Liver (tissue), 9 donors: ENCODE measurements around the gene WWOX. TPM values are rescaled to one million over a fixed set of nuclear protein-coding genes. Genes with fewer than 3 reads are reported as not detected.

ENCODE experiments used
- DNase-seq: peaks from one replicate; pipeline ENCODE4 v3.0.0-alpha.2; 2017; ENCODE audit warnings: low spot score
- H3K27ac ChIP-seq, 2 donors: one replicate each; pipeline ENCODE4 v1.7.0; 2013; ENCODE audit warnings: inconsistent platforms in 2 of 2, low read length in 2 of 2, control low read depth in 1 of 2, low read depth in 1 of 2, mild to moderate bottlenecking in 1 of 2
- H3K27me3 ChIP-seq, 4 donors: one replicate each; pipeline versions ENCODE4 v1.6.1 to v1.7.0; 2013; ENCODE audit warnings: low read length in 3 of 4, inconsistent platforms in 1 of 4, mild to moderate bottlenecking in 1 of 4, moderate library complexity in 1 of 4; ENCODE audit not compliant: control insufficient read depth in 4 of 4, insufficient read depth in 4 of 4
- H3K36me3 ChIP-seq, 4 donors: one replicate each; pipeline versions ENCODE4 v1.6.1 to v1.7.0; 2013; ENCODE audit warnings: low read length in 3 of 4, mild to moderate bottlenecking in 3 of 4, low read depth in 1 of 4, moderate library complexity in 1 of 4; ENCODE audit not compliant: control insufficient read depth in 4 of 4, insufficient read depth in 3 of 4
- H3K4me1 ChIP-seq, 4 donors: one replicate each; pipeline versions ENCODE4 v1.6.1 to v1.7.0; 2013; ENCODE audit warnings: low read length in 3 of 4, mild to moderate bottlenecking in 3 of 4, moderate library complexity in 1 of 4; ENCODE audit not compliant: control insufficient read depth in 4 of 4, insufficient read depth in 4 of 4
- H3K4me3 ChIP-seq, 3 donors: one replicate each; pipeline versions ENCODE4 v1.6.1 to v1.7.0; 2013; ENCODE audit warnings: low read length in 3 of 3, control low read depth in 1 of 3, low read depth in 1 of 3, mild to moderate bottlenecking in 1 of 3
- H3K9ac ChIP-seq, 2 donors: one replicate each; pipeline ENCODE4 v1.7.0; 2013; ENCODE audit warnings: low read length in 2 of 2, mild to moderate bottlenecking in 2 of 2, moderate library complexity in 2 of 2, control low read depth in 1 of 2, low read depth in 1 of 2
- H3K9me3 ChIP-seq, 4 donors: one replicate each; pipeline versions ENCODE4 v1.6.1 to v1.7.0; 2013; ENCODE audit warnings: low read length in 3 of 4; ENCODE audit not compliant: control insufficient read depth in 4 of 4
- ATF3 ChIP-seq: IDR thresholded peaks from 2 replicates; pipeline ENCODE4 v1.6.1; 2016; ENCODE audit warnings: antibody characterized with exemption
- CTCF ChIP-seq: fragments of 150-350 bp; IDR thresholded peaks from 2 replicates; pipeline ENCODE4 v1.5.1; 2017; ENCODE audit warnings: improper control_type of control experiment, low read depth, low read length; ENCODE audit not compliant: missing input control
- EGR1 ChIP-seq, 2 donors: IDR thresholded peaks; 2 replicates each; pipeline ENCODE4 v1.6.1; 2016 to 2018; ENCODE audit warnings: antibody characterized with exemption in 2 of 2, low read depth in 2 of 2
- FOXA1 ChIP-seq: IDR thresholded peaks from 2 replicates; pipeline ENCODE4 v1.6.1; 2016; ENCODE audit warnings: antibody characterized with exemption
- FOXA2 ChIP-seq: IDR thresholded peaks from 2 replicates; pipeline ENCODE4 v1.6.1; 2016; ENCODE audit warnings: antibody characterized with exemption
- GABPA ChIP-seq, 2 donors: IDR thresholded peaks in 1 of 2; conservative IDR thresholded peaks in 1 of 2; 2 replicates each; pipeline ENCODE4 v1.6.1; 2016; ENCODE audit warnings: antibody characterized with exemption in 2 of 2, mild to moderate bottlenecking in 1 of 2, moderate library complexity in 1 of 2
- HNF4A ChIP-seq, 2 donors: conservative IDR thresholded peaks; 2 replicates each; pipeline ENCODE4 v1.6.1; 2016; ENCODE audit warnings: antibody characterized with exemption in 2 of 2, mild to moderate bottlenecking in 2 of 2
- HNF4G ChIP-seq: IDR thresholded peaks from 2 replicates; pipeline ENCODE4 v1.6.1; 2016; ENCODE audit warnings: antibody characterized with exemption
- JUND ChIP-seq, 2 donors: IDR thresholded peaks; 2 replicates each; pipeline ENCODE4 v1.6.1; 2016; ENCODE audit warnings: antibody characterized with exemption in 2 of 2
- MAX ChIP-seq: IDR thresholded peaks from 2 replicates; pipeline ENCODE4 v1.6.1; 2016; ENCODE audit warnings: antibody characterized with exemption
- NR2F2 ChIP-seq: IDR thresholded peaks from 2 replicates; pipeline ENCODE4 v1.6.1; 2016; ENCODE audit warnings: antibody characterized with exemption
- RAD21 ChIP-seq, 2 donors: IDR thresholded peaks; 2 replicates each; pipeline ENCODE4 v1.6.1; 2016; ENCODE audit warnings: antibody characterized with exemption in 2 of 2, mild to moderate bottlenecking in 2 of 2
- RXRA ChIP-seq, 2 donors: IDR thresholded peaks; 2 replicates each; pipeline ENCODE4 v1.6.1; 2017 to 2018; ENCODE audit warnings: antibody characterized with exemption in 2 of 2, mild to moderate bottlenecking in 1 of 2
- SP1 ChIP-seq: IDR thresholded peaks from 2 replicates; pipeline ENCODE4 v1.6.1; 2018; ENCODE audit warnings: antibody characterized with exemption, mild to moderate bottlenecking
- TAF1 ChIP-seq: conservative IDR thresholded peaks from 2 replicates; pipeline ENCODE4 v1.6.1; 2016; ENCODE audit warnings: antibody characterized with exemption, mild to moderate bottlenecking
- YY1 ChIP-seq: IDR thresholded peaks from 2 replicates; pipeline ENCODE4 v1.6.1; 2016; ENCODE audit warnings: antibody characterized with exemption, mild to moderate bottlenecking
- ZBTB33 ChIP-seq: IDR thresholded peaks from 2 replicates; pipeline ENCODE4 v1.6.1; 2016; ENCODE audit warnings: antibody characterized with exemption
- WGBS: extraction: QIAGEN DNeasy Blood & Tissue Kit; methylation state at CpG from one replicate; pipeline ENCODE4 v1.1.7; 2013; 5-methylcytosine and 5-hydroxymethylcytosine counted together
- polyA plus RNA-seq, 2 donors: library from polyadenylated mRNA; stranded (reverse) in 1 of 2; unstranded in 1 of 2; fragments of 200-250 nt in 1 of 2; fragments of >200 nt in 1 of 2; fragmentation: Nextera tagmentation in 1 of 2; extraction: Ambion mirVana in 1 of 2; gene quantifications; one replicate each; pipeline versions ENCODE4 v1.2.1 to v1.2.3, GENCODE V29; 2013 to 2015
- total RNA-seq, 2 donors: library from RNA; depleted of rRNA; stranded (reverse); fragments of >200 nt; gene quantifications; one replicate each; pipeline ENCODE4 v1.2.3, GENCODE V29; 2014
- TF ChIP-seq, protein P1 (sequence below): IDR thresholded peaks from 2 replicates; pipeline ENCODE4 v1.6.1; 2016; ENCODE audit warnings: antibody characterized with exemption, mild to moderate bottlenecking
- donor health status: healthy.
- donor health status: healthy.
- donor health status: healthy.
- donor health status: healthy.
- donor health status: healthy.

WWOX gene
- total and polyA plus RNA-seq, 4 donors: 9.8 to 46.0 (median 15.3) TPM

GRCh38 chr16:78693496-78693895 is 594.0 kb downstream of the WWOX start:
- no peak overlapping the region for H3K9ac ChIP-seq

DNA sequence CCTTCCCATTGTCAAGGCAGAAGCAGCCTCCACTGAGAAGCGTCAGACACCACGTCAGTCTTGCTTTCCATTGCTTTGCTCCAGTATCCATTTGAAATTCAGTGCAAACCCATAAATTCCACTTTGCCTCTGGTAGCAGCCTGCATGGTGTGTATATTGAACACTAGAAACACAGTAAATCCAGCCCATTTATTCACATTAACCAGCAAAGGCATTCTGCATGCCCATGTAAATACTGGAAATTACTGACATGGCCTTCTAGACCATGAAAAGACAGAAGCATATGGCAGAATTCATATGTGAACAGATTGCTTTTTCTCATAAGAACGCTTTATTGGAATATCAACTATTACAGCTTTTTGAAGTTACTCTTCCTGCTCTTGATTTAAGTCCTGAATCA is 595.0 kb downstream of the WWOX start:
- Histone ChIP-seq H3K4me3 (no peak overlapping the region), H3K9me3 (no peaks in the 10 kb centered on the region), H3K4me1 (peaks cover 0 to 6% (median 2%) of the 10 kb centered on the region in 4 donors), H3K36me3 (no peaks in the 10 kb centered on the region), H3K27me3 (no peaks in the 10 kb centered on the region), H3K9ac (no peak overlapping the region), H3K27ac (no peak overlapping the region)
- TF ChIP-seq NR2F2 (no peak), ZBTB33 (no peak), RAD21 (IDR thresholded peaks at IDR 0.05) (no peak), ATF3 (no peak), EGR1 (IDR thresholded peaks at IDR 0.05; ENCODE audit: low read depth in 2 of 2) (no peak), RXRA (IDR thresholded peaks at IDR 0.05) (no peak), MAX (no peak), HNF4G (no peak), FOXA1 (no peak), FOXA2 (no peak), SP1 (no peak), CTCF (no peak), GABPA (IDR thresholded peaks at IDR 0.05 in 1 of 2, conservative IDR thresholded peaks at IDR 0.05 in 1 of 2) (no peak), YY1 (no peak), JUND (IDR thresholded peaks at IDR 0.05) (no peak), HNF4A (conservative IDR thresholded peaks at IDR 0.05) (no peak), TAF1 (no peak)
- TF ChIP-seq, protein P1, sequence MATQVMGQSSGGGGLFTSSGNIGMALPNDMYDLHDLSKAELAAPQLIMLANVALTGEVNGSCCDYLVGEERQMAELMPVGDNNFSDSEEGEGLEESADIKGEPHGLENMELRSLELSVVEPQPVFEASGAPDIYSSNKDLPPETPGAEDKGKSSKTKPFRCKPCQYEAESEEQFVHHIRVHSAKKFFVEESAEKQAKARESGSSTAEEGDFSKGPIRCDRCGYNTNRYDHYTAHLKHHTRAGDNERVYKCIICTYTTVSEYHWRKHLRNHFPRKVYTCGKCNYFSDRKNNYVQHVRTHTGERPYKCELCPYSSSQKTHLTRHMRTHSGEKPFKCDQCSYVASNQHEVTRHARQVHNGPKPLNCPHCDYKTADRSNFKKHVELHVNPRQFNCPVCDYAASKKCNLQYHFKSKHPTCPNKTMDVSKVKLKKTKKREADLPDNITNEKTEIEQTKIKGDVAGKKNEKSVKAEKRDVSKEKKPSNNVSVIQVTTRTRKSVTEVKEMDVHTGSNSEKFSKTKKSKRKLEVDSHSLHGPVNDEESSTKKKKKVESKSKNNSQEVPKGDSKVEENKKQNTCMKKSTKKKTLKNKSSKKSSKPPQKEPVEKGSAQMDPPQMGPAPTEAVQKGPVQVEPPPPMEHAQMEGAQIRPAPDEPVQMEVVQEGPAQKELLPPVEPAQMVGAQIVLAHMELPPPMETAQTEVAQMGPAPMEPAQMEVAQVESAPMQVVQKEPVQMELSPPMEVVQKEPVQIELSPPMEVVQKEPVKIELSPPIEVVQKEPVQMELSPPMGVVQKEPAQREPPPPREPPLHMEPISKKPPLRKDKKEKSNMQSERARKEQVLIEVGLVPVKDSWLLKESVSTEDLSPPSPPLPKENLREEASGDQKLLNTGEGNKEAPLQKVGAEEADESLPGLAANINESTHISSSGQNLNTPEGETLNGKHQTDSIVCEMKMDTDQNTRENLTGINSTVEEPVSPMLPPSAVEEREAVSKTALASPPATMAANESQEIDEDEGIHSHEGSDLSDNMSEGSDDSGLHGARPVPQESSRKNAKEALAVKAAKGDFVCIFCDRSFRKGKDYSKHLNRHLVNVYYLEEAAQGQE: no peak
- WGBS: over 99% methylated on average over 3 of the region's 3 CpGs
- DNase-seq: no peak

More at GRCh38 chr16:78693496-78693895, 594.0 kb downstream of the WWOX start:
- TF ChIP-seq TAF1: no peak
- TF ChIP-seq SP1: no peak
- TF ChIP-seq RAD21 (IDR thresholded peaks at IDR 0.05): no peak
- TF ChIP-seq FOXA2: no peak
- no peak for TF ChIP-seq HNF4A (conservative IDR thresholded peaks at IDR 0.05)
- no peaks in the 10 kb centered on the region for H3K27me3 ChIP-seq
- no peak overlapping the region for H3K27ac ChIP-seq
- no peak overlapping the region for H3K4me3 ChIP-seq
- DNase-seq: no peak
- WGBS: 95% methylated on average over 5 of the region's 5 CpGs
- H3K9me3 ChIP-seq: no peaks in the 10 kb centered on the region
- H3K36me3 ChIP-seq: no peaks in the 10 kb centered on the region
- peaks cover 0 to 6% (median 2%) of the 10 kb centered on the region in 4 donors for H3K4me1 ChIP-seq
